ENCODE measurements around the gene RPL13.
A peak's percentile ranks its signal among the peaks of the same experiment; 100 is the strongest.

- TF ChIP-seq REST (IDR thresholded peaks at IDR 0.05; ENCODE audit: insufficient read depth in 1 of 2, low read depth in 2 of 2, low read length in 2 of 2) (no peak), POLR2AphosphoS5 (IDR thresholded peaks at IDR 0.05; ENCODE audit: low read depth, low read length) (peak; percentile 50), SIN3A (IDR thresholded peaks at IDR 0.05; ENCODE audit: borderline replicate concordance, insufficient read depth, low read length) (no peak), TAF1 (IDR thresholded peaks at IDR 0.05; ENCODE audit: borderline replicate concordance, insufficient read depth, low read length) (peak; percentile 26; the same call in 1 of the 2 replicates), FOXP2 (optimal IDR thresholded peaks at IDR 0.05; ENCODE audit: borderline replicate concordance, extremely low read depth, extremely low read length, insufficient read depth) (no peak)
These were observed 4.2 kb downstream of the RPL13 start for GRCh38 chr16:89564476-89565255.

All from PFSK-1 (cell line).